SIG-M5 treated with dmso at 0.1 percent for 504 hours (cell line): ENCODE results near the gene UBQLN4.
"Not testable (repeated sequence)": the region's sequence is repeated elsewhere in the genome, so short reads cannot be mapped to it uniquely, and the experiment has no call there.

Source experiments
- DNase-seq: peaks from one replicate; lab custom pipeline; 2025; ENCODE audit not compliant: unreplicated experiment; lab: John Stamatoyannopoulos, UW

The UBQLN4 gene

GRCh38 chr1:156062189-156062588 is 8.6 kb upstream of the UBQLN4 start:
- DNase-seq: no peak

DNA sequence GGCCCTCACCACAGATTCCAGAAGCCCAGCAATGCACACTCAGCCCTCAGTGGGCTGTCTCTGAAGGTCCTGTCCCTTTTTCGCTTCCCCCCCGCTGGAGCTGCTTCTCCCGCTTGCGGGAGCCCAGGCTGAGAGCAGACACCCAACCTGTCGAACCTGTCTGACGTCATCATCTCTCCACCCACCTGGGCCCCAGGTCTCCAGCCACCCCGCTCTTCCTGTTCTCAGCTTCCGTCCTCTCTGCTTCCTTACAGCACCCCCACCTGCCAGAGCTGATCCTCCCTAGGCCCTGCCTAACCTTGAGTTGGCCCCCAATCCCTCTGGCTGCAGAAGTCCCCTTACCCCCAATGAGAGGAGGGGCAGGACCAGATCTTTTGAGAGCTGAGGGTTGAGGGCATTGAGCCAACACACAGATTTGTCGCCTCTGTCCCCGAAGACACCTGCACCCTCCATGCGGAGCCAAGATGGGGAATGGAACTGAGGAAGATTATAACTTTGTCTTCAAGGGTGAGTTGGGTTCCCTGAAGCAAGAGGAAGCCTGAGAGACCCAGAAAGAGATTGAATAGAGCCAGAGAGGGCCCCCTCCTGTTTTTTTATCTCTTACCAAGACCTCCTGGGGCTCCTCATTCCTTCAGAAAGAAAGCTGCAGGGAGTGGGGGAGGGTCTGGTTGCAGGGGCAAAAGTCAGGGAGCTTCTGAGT is 7.5 kb upstream of the UBQLN4 start, which contains the start of gene RAB25:
Gene RAB25, plus strand, starts transcription at position 224 of the 700 bp plus-strand sequence. Its CDS starts 241 bp downstream, at position 465.
- DNase-seq: peak; percentile 54

GRCh38 chr1:156056326-156056849 is 2.8 kb upstream of the UBQLN4 start:
- no peak for DNase-seq

- peak; percentile 82 for DNase-seq
Observed at GRCh38 chr1:156055281-156056048, 1.9 kb upstream of the UBQLN4 start.

- peak; percentile 100 for DNase-seq
Observed at GRCh38 chr1:156054500-156055280, 1.1 kb upstream of the UBQLN4 start, which contains the start of gene LAMTOR2. Gene LAMTOR2, plus strand, starts transcription at chr1:156054782. Its CDS starts 108 bp downstream, at chr1:156054890.

DNA sequence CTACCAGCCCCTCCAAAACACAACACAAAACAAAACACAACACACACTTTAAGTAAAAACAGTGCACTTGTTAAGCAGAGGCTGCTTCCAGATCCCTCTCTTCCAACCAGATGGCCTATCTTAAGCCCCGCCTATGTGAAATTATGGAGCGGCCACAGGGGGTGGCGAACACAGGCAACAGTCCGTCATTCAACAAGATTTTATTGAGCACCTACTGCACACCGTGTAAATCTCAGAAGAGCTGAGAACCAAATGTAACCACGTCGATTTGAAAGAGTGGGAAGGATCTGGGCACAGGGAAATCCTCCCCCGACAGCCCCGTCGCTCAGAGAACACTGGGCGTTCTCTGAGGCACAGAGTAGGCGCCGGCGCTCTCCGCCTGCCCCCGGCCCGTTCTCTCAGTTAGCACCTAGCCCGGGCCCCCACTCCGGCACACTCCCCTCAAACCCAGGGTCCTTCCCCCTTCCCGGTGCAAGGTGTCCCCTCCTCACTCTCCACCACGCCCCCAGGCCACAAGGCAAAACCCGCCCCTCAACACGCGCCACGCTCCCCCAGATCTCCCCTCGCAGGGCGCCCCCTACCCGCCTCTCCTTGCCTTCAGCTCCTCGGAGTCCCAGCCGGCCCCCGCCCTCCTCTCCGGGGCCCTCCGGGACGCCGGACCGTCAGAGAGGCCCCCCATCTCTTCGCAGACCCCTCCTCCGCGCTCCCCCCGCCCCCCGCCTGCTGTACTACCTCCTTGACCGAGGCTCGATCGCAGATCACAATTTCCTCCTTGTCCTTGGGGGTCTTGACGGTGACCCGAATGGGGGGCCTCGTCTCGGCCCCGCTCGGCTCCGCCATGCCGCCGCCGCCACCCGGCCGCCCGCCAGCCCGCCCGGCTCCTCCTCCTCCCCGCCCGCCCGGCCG is 483 bp downstream of the UBQLN4 start:
- DNase-seq: peak; percentile 78

GRCh38 chr1:156051011-156051725 is 2.4 kb downstream of the UBQLN4 start:
- DNase-seq: no peak

GRCh38 chr1:156050376-156050775 is 3.2 kb downstream of the UBQLN4 start:
- DNase-seq: no peak

DNA sequence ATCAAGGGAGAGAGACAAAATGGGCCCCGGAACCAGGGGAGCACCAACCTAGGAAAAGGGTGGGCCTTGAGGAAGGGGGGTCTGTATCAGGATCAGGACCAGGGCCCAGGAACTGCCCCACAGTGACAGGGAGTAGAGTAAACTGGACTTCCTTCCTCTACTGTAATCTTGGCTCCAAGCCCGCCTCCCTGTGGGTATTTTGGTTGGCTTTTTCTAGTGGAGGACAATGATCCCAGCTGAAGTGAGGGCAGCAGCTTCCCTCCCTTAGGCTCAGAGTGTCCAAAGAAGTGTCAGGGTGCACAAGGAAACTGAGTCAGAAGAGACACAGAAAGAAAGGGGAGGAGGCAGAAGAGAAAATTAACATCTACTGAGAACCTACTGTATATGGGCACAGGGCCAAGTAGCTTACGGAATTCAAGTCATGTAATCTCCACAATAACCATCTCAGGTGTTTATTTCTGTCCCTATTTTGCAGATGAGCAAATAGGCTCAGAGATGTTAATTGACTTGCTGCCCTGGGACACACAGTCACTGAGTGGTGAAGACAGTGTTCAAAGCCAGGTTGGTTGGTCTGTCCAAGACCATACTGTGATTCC is 4.8 kb downstream of the UBQLN4 start:
- no peak for DNase-seq

GRCh38 chr1:156045076-156045475 is 8.5 kb downstream of the UBQLN4 start:
- no peak for DNase-seq

- DNase-seq: no peak
Observed at GRCh38 chr1:156042828-156043227, 10.8 kb downstream of the UBQLN4 start.

DNA sequence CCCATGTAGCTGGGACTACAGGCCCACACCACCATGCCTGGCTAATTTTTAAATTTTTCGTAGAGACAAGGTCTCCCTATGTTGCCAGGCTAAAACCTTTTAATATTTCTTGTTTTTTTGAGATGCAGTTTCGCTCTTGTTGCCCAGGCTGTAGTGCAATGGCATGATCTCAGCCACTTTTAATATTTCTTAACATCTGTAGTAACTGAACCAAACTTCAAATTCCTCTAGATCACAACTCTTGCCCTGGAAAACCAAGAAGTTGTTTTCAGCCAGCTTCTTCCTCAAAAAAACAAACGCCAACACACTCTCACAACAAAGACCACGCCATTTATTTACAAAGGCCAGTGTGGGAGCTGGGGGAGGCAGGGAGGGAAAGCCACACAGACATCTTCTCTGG is 18.6 kb downstream of the UBQLN4 start:
- DNase-seq: not testable (repeated sequence)

- DNase-seq: no peak
Observed at GRCh38 chr1:156033011-156033410, 20.6 kb downstream of the UBQLN4 start.

- DNase-seq: no peak
Observed at GRCh38 chr1:156026588-156026987, 27.0 kb downstream of the UBQLN4 start.

GRCh38 chr1:156025876-156026275 is 27.7 kb downstream of the UBQLN4 start:
- peak; percentile 77 for DNase-seq

DNA sequence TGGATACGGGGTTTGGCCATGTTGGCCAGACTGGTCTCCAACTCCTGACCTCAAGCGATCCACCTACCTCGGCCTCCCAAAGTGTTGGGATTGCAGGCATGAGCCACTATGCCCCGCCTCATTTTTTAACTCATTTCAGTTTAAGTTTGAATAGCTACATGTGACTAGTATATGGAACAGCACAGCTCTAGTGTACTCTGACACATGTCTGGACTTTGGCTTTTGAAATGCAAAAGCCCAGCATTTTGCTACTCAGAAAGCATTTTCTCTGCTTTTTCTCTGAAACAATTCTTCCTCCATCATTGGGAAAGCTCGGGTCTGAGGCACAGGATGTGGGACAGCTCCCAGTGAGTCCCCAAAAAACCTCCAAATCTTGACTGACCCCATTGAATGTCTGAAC is 28.8 kb downstream of the UBQLN4 start:
- DNase-seq: no peak

GRCh38 chr1:156021954-156022353 is 31.6 kb downstream of the UBQLN4 start:
- DNase-seq: no peak

GRCh38 chr1:156021093-156021428 is 32.5 kb downstream of the UBQLN4 start:
- DNase-seq: no peak
